ENCODE results near the gene ATP23.

GRCh38 chr12:57909611-57910010, 31.8 kb upstream of the ATP23 start:
- TF ChIP-seq JUND (IDR thresholded peaks at IDR 0.05), result no peak
- no peak for TF ChIP-seq EZH2phosphoT487 (IDR thresholded peaks at IDR 0.05; ENCODE audit: borderline replicate concordance)
